Small intestine (tissue), 7 donors: ENCODE measurements around the gene USP11. TPM values are rescaled to one million over a fixed set of nuclear protein-coding genes. Genes with fewer than 3 reads are reported as not detected.

Experiments
- DNase-seq, 2 donors: peaks; one replicate each; pipeline versions ENCODE4 v3.0.0 to v3.0.0-alpha.2; 2013
- FAIRE-seq: peaks from 2 replicates; lab custom pipeline; 2012; peaks lifted over from hg19 to GRCh38; lab: Jason Lieb, UNC
- H3K27ac ChIP-seq, 3 donors: one replicate each; pipeline ENCODE4 v1.5.1; 2013; ENCODE audit warnings: low read length in 2 of 3, mild to moderate bottlenecking in 2 of 3, control low read depth in 1 of 3, inconsistent platforms in 1 of 3, low read depth in 1 of 3, moderate library complexity in 1 of 3
- H3K27me3 ChIP-seq, 3 donors: one replicate each; pipeline ENCODE4 v1.6.1; 2013; ENCODE audit warnings: low read length in 3 of 3, inconsistent platforms in 1 of 3; ENCODE audit not compliant: control insufficient read depth in 3 of 3, insufficient read depth in 3 of 3
- H3K36me3 ChIP-seq, 3 donors: one replicate each; pipeline ENCODE4 v1.6.1; 2013; ENCODE audit warnings: low read length in 3 of 3, inconsistent platforms in 1 of 3, low read depth in 1 of 3, mild to moderate bottlenecking in 1 of 3, moderate library complexity in 1 of 3; ENCODE audit not compliant: control insufficient read depth in 3 of 3, insufficient read depth in 2 of 3
- H3K4me1 ChIP-seq, 3 donors: one replicate each; pipeline ENCODE4 v1.6.1; 2013; ENCODE audit warnings: low read length in 2 of 3, inconsistent platforms in 1 of 3, low read depth in 1 of 3, mild to moderate bottlenecking in 1 of 3, moderate library complexity in 1 of 3; ENCODE audit not compliant: control insufficient read depth in 3 of 3, insufficient read depth in 2 of 3
- H3K4me3 ChIP-seq, 3 donors: one replicate each; pipeline ENCODE4 v1.5.1; 2013; ENCODE audit warnings: low read length in 3 of 3, control low read depth in 1 of 3, inconsistent platforms in 1 of 3, low read depth in 1 of 3, mild to moderate bottlenecking in 1 of 3, moderate library complexity in 1 of 3
- H3K9me3 ChIP-seq, 2 donors: one replicate each; pipeline ENCODE4 v1.6.1; 2013; ENCODE audit warnings: low read depth in 1 of 2, low read length in 1 of 2; ENCODE audit not compliant: control insufficient read depth in 2 of 2, insufficient read depth in 1 of 2
- WGBS, 3 donors: extraction: QIAGEN DNeasy Blood & Tissue Kit; methylation state at CpG; one replicate each; pipeline ENCODE4 v1.1.7; 2013; 5-methylcytosine and 5-hydroxymethylcytosine counted together
- polyA plus RNA-seq, 4 donors: library from polyadenylated mRNA; stranded (reverse) in 3 of 4; unstranded in 1 of 4; fragments of 200-250 nt in 3 of 4; fragments of 120-200 nt in 1 of 4; gene quantifications; one replicate each; pipeline versions ENCODE4 v1.2.1 to v1.2.3, GENCODE V29; 2013
- donor health status: healthy with polysubstance abuse.
- donor health status: control.
- donor health status: control.
- donor health status: Bipolar disorder and iron deficiency.
- donor health status: healthy.

USP11 gene
- polyA plus RNA-seq, 4 donors, result 4.0 to 52.3 (median 11.9) TPM

DNA sequence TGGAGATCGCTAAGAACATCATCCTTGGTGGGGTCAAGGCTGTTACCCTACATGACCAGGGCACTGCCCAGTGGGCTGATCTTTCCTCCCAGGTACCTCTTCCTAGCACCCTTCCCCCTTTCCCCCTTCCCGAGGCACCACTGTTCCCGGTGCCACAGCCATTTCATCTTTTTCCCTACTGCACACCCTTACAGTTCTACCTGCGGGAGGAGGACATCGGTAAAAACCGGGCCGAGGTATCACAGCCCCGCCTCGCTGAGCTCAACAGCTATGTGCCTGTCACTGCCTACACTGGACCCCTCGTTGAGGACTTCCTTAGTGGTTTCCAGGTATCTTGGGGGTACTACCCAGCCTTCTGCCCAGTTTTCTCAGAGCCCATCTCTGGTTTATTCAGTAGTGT, 33.5 kb upstream of the USP11 start:
- no peak for FAIRE-seq

DNA sequence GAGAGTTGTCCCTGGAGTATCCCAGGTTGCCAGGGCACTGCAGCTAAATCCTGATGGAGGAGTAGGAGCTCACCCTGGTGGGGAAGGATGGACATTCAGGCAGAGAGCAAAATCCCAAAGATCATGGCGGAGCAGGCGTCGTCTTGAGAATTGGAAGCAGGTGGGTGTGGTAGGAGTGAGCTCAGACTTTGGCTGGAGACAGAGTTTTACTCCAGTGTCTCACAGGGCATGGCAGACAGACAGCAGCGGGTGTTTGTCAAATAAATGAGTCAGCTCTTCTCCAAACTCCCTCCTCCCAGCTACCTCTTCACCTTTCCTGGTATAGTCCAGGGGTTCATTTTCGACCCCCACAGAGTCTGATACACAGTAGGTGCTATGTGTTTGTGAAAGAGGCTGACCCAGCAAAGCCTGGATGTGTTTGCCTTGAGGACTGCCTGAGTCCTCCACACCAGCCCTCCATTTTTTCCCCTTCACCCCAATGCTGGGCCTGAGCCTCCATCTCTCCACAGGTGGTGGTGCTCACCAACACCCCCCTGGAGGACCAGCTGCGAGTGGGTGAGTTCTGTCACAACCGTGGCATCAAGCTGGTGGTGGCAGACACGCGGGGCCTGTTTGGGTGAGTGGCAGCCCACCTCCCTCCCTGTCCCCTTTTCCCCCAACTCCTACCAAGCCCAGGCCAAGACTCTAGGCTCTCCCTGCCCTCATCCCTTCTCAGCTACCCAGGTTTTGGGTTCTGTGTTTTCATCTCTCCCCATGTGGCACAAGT, 32.2 kb upstream of the USP11 start:
- Histone ChIP-seq H3K4me3 (no peak overlapping the region), H3K9me3 (no peaks in the 10 kb centered on the region), H3K27ac (peak overlapping the region in 2 of 3 donors; percentile 31 to 69), H3K27me3 (no peaks in the 10 kb centered on the region), H3K36me3 (peaks cover 12 to 84% (median 44%) of the 10 kb centered on the region in 3 donors), H3K4me1 (peaks cover 0 to 46% (median 5%) of the 10 kb centered on the region in 3 donors)
- no peak for FAIRE-seq
- WGBS, 3 donors, result 57 to 80% (median 65%) methylated on average over 8 to 9 of the region's 9 CpGs
- DNase-seq, result peak; percentile 34 to 68

More for the DNA sequence above, 33.5 kb upstream of the USP11 start:
- peaks cover 0 to 49% (median 5%) of the 10 kb centered on the region in 3 donors for H3K4me1 ChIP-seq
- no peak overlapping the region for H3K27ac ChIP-seq
- peaks cover 9 to 78% (median 42%) of the 10 kb centered on the region in 3 donors for H3K36me3 ChIP-seq
- H3K9me3 ChIP-seq, result no peaks in the 10 kb centered on the region
- no peak for DNase-seq
- H3K4me3 ChIP-seq, result no peak overlapping the region
- WGBS, 3 donors, result 91 to 95% (median 94%) methylated on average over 8 to 10 of the region's 10 CpGs
- no peaks in the 10 kb centered on the region for H3K27me3 ChIP-seq

DNA sequence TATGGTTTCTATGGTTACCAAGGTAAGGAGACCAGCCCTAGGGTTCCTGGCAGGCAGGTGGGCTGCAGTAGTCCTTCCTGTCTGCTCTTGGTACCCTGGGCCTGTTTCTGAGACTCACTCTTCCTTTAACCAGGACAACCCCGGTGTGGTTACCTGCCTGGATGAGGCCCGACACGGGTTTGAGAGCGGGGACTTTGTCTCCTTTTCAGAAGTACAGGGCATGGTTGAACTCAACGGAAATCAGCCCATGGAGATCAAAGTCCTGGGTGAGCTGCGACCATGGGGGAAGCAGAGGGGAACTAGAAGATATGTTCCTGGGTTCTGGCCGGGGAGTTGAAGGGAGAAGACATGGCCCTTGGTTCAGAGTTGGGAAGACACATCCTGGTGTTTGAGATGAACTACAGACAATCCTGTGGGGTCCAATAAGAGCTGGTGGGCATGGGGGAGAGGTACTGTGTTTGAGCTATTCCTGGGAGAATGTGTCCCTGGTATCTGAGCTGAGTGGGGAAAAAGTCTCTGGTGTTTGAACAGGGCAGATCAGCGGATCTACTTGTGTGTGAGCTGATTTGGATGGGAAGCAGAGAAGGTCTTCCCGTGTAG, 31.4 kb upstream of the USP11 start:
- H3K4me1 ChIP-seq, result peaks cover 0 to 37% (median 0%) of the 10 kb centered on the region in 3 donors
- no peaks in the 10 kb centered on the region for H3K9me3 ChIP-seq
- DNase-seq (peak in 1 of 2 donors; percentile 63), FAIRE-seq (no peak)
- no peak overlapping the region for H3K4me3 ChIP-seq
- peak overlapping the region in 2 of 3 donors; percentile 31 to 69 for H3K27ac ChIP-seq
- no peaks in the 10 kb centered on the region for H3K27me3 ChIP-seq
- 57 to 70% (median 69%) methylated on average over 8 to 9 of the region's 9 CpGs for WGBS, 3 donors
- H3K36me3 ChIP-seq, result peaks cover 16 to 83% (median 51%) of the 10 kb centered on the region in 3 donors

DNA sequence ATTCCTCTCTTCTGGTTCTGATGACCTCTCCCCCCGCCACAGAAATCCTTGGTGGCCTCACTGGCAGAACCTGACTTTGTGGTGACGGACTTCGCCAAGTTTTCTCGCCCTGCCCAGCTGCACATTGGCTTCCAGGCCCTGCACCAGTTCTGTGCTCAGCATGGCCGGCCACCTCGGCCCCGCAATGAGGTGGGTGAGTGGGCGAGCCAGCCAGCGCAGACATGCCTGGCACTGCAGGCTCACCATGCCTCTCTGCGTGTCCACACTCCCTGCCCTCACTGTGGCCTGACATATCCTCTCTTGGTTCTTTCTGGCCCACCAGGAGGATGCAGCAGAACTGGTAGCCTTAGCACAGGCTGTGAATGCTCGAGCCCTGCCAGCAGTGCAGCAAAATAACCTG, 30.5 kb upstream of the USP11 start:
- Histone ChIP-seq H3K4me1 (peaks cover 0 to 35% (median 0%) of the 10 kb centered on the region in 3 donors), H3K36me3 (peaks cover 18 to 86% (median 57%) of the 10 kb centered on the region in 3 donors), H3K4me3 (no peak overlapping the region), H3K27ac (no peak overlapping the region), H3K27me3 (no peaks in the 10 kb centered on the region), H3K9me3 (no peaks in the 10 kb centered on the region)
- FAIRE-seq, result no peak
- no peak for DNase-seq
- WGBS, 3 donors, result 94 to 98% (median 97%) methylated on average over 11 of the region's 11 CpGs

DNA sequence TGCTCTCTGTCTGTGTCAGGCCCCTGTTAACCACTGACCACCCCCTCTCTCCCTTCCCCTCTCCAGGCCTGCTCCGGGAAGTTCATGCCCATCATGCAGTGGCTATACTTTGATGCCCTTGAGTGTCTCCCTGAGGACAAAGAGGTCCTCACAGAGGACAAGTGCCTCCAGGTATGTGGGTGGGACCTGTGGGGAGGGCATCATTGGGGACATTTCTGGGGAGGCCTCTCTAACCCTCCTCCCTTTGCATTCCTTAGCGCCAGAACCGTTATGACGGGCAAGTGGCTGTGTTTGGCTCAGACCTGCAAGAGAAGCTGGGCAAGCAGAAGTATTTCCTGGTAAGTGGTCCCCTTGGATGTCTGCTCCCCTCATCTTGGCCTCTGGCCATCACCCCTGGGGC, 29.9 kb upstream of the USP11 start:
- Histone ChIP-seq H3K36me3 (peaks cover 19 to 83% (median 57%) of the 10 kb centered on the region in 3 donors), H3K27me3 (no peaks in the 10 kb centered on the region), H3K9me3 (no peaks in the 10 kb centered on the region), H3K4me3 (no peak overlapping the region), H3K27ac (no peak overlapping the region), H3K4me1 (peaks cover 0 to 31% (median 0%) of the 10 kb centered on the region in 3 donors)
- DNase-seq, result no peak
- no peak for FAIRE-seq
- WGBS, 3 donors, result 69 to 100% (median 89%) methylated on average over 1 to 4 of the region's 4 CpGs

DNA sequence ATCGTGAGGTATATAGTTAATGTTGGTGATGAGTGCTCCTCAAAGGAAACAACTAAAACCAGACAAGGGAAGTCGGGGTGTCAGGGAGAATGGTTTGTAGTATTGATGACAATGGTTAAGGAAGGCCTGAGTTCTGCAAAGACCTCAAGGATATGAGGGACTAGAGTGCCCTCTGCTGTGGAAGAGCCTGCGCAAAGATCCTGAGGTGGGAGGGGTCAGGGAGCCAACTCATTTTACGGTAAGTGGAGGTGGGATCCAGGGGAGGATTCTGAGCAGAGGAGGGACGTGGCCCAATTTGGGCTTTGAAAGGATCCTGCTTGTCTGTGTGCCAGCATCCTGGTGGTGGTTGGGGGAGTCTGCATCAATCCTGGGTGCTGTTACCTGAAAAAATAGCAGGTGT, 27.8 kb upstream of the USP11 start:
- Histone ChIP-seq H3K4me3 (no peak overlapping the region), H3K9me3 (no peaks in the 10 kb centered on the region), H3K27ac (no peak overlapping the region), H3K27me3 (no peaks in the 10 kb centered on the region), H3K36me3 (peaks cover 22 to 81% (median 52%) of the 10 kb centered on the region in 3 donors), H3K4me1 (peaks cover 0 to 19% (median 0%) of the 10 kb centered on the region in 3 donors)
- 74 to 92% (median 80%) methylated on average over 5 of the region's 5 CpGs for WGBS, 3 donors
- FAIRE-seq (no peak), DNase-seq (no peak)

DNA sequence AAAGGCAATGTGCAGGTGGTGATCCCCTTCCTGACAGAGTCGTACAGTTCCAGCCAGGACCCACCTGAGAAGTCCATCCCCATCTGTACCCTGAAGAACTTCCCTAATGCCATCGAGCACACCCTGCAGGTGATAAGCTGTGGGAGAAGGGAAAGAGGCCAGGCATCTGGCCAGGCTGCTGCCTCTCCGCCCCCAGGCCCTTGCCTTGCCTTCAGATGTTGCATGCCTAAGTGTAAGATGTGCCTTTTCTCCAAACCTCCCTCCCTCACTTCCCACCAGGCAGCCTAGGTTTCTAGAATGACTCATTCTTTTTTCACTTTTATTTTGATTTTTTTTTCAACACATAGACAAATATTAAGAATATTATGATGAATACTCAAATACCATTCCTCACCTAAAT, 26.5 kb upstream of the USP11 start:
- no peak for FAIRE-seq
- Histone ChIP-seq H3K4me3 (no peak overlapping the region), H3K4me1 (peaks cover 0 to 6% (median 0%) of the 10 kb centered on the region in 3 donors), H3K9me3 (no peaks in the 10 kb centered on the region), H3K27ac (no peak overlapping the region), H3K27me3 (no peaks in the 10 kb centered on the region), H3K36me3 (peaks cover 19 to 79% (median 52%) of the 10 kb centered on the region in 3 donors)
- 64 to 84% (median 80%) methylated on average over 3 of the region's 3 CpGs for WGBS, 3 donors
- DNase-seq, result no peak

DNA sequence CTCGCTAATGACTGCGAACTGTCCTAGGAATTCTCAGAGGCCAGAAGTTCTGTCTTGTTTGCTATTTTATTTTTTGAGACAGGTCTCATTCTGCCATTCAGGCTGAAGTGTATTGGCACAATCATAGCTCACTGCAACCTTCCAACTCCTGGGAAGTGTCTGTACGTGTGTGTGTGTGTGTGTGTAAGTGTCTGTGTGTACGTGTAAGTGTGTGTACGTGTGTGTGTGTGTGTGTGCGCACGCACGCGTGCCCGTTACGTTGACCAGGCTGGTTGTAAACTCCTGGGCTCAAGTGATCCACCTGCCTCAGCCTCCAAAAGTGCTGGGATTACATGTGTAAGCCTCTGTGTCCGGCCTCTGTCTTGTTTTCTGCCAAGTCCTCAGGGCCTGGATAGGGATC, 24.7 kb upstream of the USP11 start:
- no peak for FAIRE-seq
- DNase-seq, result no peak
- H3K27ac ChIP-seq, result no peak overlapping the region
- no peaks in the 10 kb centered on the region for H3K27me3 ChIP-seq
- H3K9me3 ChIP-seq, result no peaks in the 10 kb centered on the region
- H3K4me1 ChIP-seq, result no peaks in the 10 kb centered on the region
- H3K36me3 ChIP-seq, result peaks cover 16 to 71% (median 52%) of the 10 kb centered on the region in 3 donors
- WGBS, 3 donors, result 84 to 90% (median 89%) methylated on average over 12 of the region's 12 CpGs
- H3K4me3 ChIP-seq, result no peak overlapping the region
